ENCODE results near the gene FNDC3A. TPM values are rescaled to one million over a fixed set of nuclear protein-coding genes. Genes with fewer than 3 reads are reported as not detected.
A peak's percentile ranks its signal among the peaks of the same experiment; 100 is the strongest.
"Not testable (repeated sequence)": the region's sequence is repeated elsewhere in the genome, so short reads cannot be mapped to it uniquely, and the experiment has no call there.

The FNDC3A gene
- total RNA-seq, 2 donors from 2014 or later, result 42.8 to 49.2 TPM

DNA sequence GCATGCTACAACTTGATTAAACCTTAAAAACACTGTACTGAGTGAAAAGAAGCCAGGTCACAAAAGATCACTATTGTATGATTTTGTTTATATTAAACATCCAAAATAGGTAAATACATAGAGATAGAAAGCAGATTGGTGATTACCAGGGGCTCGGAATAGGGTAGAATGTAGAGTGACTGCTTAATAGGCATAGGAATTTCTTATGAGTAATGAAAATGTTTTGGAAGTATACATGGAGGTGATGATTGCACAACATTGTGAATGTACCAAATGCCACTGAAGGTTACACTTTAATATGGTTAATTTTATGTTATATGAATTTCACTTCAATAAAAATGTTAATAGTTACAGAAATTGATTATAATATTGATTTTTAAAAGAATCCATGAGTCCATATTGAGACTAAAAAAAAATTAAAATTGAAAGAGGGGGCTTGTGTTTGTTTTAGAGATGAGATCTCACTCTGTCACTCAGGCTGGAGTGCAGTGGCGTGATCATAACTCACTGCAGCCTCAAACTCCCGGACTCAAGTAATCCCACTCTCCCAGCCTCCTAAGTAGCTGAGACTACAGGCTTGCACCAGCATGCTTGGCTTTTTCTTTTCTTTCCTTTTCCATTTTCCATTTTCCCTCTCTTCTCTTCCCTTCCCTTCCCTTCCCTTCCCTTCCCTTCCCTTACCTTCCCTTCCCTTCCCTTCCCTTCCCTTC is 85.1 kb downstream of the FNDC3A start:
- DNase-seq (no peak), ATAC-seq (no peak)
- peaks cover 7% of the 10 kb centered on the region for H3K36me3 Mint-ChIP-seq (ENCODE audit: low read depth)
- no peak overlapping the region for H3K27ac Mint-ChIP-seq
- H3K4me1 Mint-ChIP-seq, result peaks cover 10% of the 10 kb centered on the region
- H3K27me3 Mint-ChIP-seq, result no peaks in the 10 kb centered on the region
- no peak overlapping the region for H3K4me3 Mint-ChIP-seq
- H3K9me3 ChIP-seq (ENCODE audit: control insufficient read depth, low read length, poor library complexity, severe bottlenecking), result no peaks in the 10 kb centered on the region

DNA sequence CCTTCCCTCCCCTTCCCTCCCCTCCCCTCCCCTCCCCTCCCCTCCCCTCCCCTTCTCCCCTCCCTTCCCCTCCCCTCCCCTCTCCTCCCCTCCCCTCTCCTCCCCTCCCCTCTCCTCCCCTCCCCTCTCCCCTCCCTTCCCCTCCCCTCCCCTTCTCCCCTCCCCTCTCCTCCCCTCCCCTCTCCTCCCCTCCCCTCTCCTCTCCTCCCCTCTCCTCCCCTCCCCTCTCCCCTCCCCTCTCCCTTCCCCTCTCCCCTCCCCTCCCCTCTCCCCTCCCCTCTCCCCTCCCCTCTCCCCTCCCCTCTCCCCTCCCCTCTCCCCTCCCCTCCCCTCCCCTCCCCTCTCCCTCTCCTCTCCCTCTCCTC is 85.7 kb downstream of the FNDC3A start:
- not testable (repeated sequence) for H3K36me3 Mint-ChIP-seq (ENCODE audit: low read depth); ATAC-seq; H3K9me3 ChIP-seq (ENCODE audit: control insufficient read depth, low read length, poor library complexity, severe bottlenecking); H3K27me3 Mint-ChIP-seq; H3K4me3 Mint-ChIP-seq; DNase-seq; H3K27ac Mint-ChIP-seq; H3K4me1 Mint-ChIP-seq

DNA sequence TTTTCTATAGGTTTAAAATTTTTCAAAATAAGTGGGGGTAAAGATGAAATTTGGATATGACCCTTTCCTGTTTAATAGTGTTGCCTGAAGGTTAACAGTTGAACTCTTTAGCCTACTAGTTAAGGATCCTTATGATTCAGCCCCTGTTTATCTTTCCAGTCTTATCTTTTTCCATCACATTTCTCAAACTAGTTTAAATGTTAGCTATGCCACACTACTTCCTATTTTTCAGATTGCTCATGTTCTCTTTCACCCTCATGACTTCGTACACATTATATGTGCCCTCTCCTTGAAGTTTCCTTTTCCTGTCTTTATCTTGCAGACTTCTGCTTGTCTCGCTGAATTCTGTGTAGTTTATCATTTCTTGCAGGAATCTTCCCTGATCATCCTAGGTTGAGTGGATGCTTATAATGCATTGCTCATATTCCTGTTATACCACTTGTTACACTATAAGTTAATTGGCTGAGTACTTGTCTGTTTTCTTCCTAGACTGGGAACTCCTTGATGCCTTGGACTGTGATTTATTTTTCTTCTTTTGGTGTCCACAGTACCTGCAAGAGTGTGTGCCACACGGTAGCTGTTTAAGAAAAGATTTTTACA is 86.7 kb downstream of the FNDC3A start:
- DNase-seq, result no peak
- Mint-ChIP-seq H3K36me3 (ENCODE audit: low read depth) (peaks cover 4% of the 10 kb centered on the region), H3K4me3 (no peak overlapping the region), H3K4me1 (peaks cover 10% of the 10 kb centered on the region), H3K27ac (peak overlapping the region; percentile 29), H3K27me3 (no peaks in the 10 kb centered on the region)
- no peak for ATAC-seq
- H3K9me3 ChIP-seq (ENCODE audit: control insufficient read depth, low read length, poor library complexity, severe bottlenecking), result no peaks in the 10 kb centered on the region

- Mint-ChIP-seq H3K36me3 (ENCODE audit: low read depth) (peaks cover 4% of the 10 kb centered on the region), H3K27me3 (no peaks in the 10 kb centered on the region), H3K27ac (peak overlapping the region; percentile 29), H3K4me3 (no peak overlapping the region), H3K4me1 (peaks cover 10% of the 10 kb centered on the region)
- DNase-seq (no peak), ATAC-seq (no peak)
- no peaks in the 10 kb centered on the region for H3K9me3 ChIP-seq (ENCODE audit: control insufficient read depth, low read length, poor library complexity, severe bottlenecking)
Measured at GRCh38 chr13:49063011-49063410, 87.3 kb downstream of the FNDC3A start.

DNA sequence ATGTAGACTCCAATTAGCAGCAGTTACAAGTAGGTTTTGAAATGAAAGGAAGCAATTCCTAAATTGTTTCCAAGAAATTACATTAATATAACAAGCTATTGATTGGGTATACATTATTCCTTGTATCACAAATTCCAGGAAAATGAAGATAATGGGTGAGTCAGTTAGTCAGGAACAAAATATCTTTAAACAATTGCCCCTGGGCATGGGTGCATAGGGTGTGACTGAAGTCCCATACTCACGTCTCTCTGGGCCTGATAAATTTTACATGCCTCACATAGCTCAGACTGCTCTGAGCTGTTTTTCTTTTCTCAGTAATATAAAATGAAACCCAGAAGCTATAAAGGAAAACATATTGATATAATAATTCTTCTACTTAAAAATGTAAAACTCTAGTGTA is 87.8 kb downstream of the FNDC3A start:
- H3K27ac Mint-ChIP-seq, result no peak overlapping the region
- no peak for ATAC-seq
- no peak for DNase-seq
- peaks cover 10% of the 10 kb centered on the region for H3K4me1 Mint-ChIP-seq
- no peaks in the 10 kb centered on the region for H3K27me3 Mint-ChIP-seq
- no peak overlapping the region for H3K4me3 Mint-ChIP-seq
- peaks cover 4% of the 10 kb centered on the region for H3K36me3 Mint-ChIP-seq (ENCODE audit: low read depth)
- no peaks in the 10 kb centered on the region for H3K9me3 ChIP-seq (ENCODE audit: control insufficient read depth, low read length, poor library complexity, severe bottlenecking)

GRCh38 chr13:49064476-49064875 is 88.8 kb downstream of the FNDC3A start:
- H3K27me3 Mint-ChIP-seq, result no peaks in the 10 kb centered on the region
- DNase-seq (no peak), ATAC-seq (no peak)
- H3K9me3 ChIP-seq (ENCODE audit: control insufficient read depth, low read length, poor library complexity, severe bottlenecking), result no peaks in the 10 kb centered on the region
- peaks cover 10% of the 10 kb centered on the region for H3K4me1 Mint-ChIP-seq
- H3K4me3 Mint-ChIP-seq, result no peak overlapping the region
- peaks cover 7% of the 10 kb centered on the region for H3K36me3 Mint-ChIP-seq (ENCODE audit: low read depth)
- no peak overlapping the region for H3K27ac Mint-ChIP-seq

DNA sequence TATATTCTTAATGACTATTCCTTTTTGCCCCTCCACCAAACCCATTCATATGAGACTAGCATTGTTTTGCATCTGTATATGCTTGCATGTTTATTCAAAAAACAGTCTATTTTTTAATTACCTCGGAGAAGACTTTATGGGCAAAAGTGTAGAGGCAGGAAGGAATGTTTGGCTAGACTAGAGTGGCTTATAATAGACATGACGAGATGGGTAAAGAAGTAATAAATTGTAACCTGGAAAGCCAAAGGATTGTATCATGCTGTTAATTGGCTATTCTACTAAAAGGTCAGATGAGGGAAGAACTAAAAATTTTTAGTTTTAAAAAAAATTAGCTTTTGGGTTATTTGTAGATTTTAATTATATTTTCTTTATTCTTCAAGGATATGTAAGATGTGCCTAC is 91.1 kb downstream of the FNDC3A start:
- H3K27me3 Mint-ChIP-seq, result no peaks in the 10 kb centered on the region
- no peaks in the 10 kb centered on the region for H3K9me3 ChIP-seq (ENCODE audit: control insufficient read depth, low read length, poor library complexity, severe bottlenecking)
- ATAC-seq (no peak), DNase-seq (no peak)
- peaks cover 13% of the 10 kb centered on the region for H3K36me3 Mint-ChIP-seq (ENCODE audit: low read depth)
- no peak overlapping the region for H3K27ac Mint-ChIP-seq
- H3K4me3 Mint-ChIP-seq, result no peak overlapping the region
- peaks cover 13% of the 10 kb centered on the region for H3K4me1 Mint-ChIP-seq

- not testable (repeated sequence) for H3K27me3 Mint-ChIP-seq; DNase-seq; H3K27ac Mint-ChIP-seq; H3K9me3 ChIP-seq (ENCODE audit: control insufficient read depth, low read length, poor library complexity, severe bottlenecking); ATAC-seq; H3K4me3 Mint-ChIP-seq
- H3K4me1 Mint-ChIP-seq, result peaks cover 15% of the 10 kb centered on the region
- H3K36me3 Mint-ChIP-seq (ENCODE audit: low read depth), result peaks cover 10% of the 10 kb centered on the region
Measured at GRCh38 chr13:49068498-49068897, 92.8 kb downstream of the FNDC3A start.

DNA sequence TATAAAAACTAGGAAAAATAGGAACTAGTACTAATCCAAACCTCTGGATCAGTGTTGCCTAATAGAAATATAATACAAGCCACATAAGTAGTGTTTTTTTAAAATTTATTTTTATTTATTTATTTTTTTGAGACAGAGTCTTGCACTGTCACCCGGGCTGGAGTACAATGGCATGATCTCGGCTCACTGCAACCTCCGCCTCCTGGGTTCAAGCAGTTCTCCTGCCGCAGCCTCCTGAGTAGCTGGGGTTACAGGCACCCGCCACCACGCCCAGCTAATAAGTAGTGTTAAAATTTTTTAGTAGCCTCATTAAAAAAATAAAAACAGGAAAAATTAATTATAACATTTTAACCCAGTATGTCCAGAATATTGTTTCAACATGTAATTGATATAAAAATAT is 94.3 kb downstream of the FNDC3A start:
- H3K4me3 Mint-ChIP-seq; DNase-seq; H3K27me3 Mint-ChIP-seq; H3K36me3 Mint-ChIP-seq (ENCODE audit: low read depth); ATAC-seq; H3K27ac Mint-ChIP-seq; H3K9me3 ChIP-seq (ENCODE audit: control insufficient read depth, low read length, poor library complexity, severe bottlenecking): not testable (repeated sequence)
- H3K4me1 Mint-ChIP-seq, result peaks cover 15% of the 10 kb centered on the region

- ATAC-seq (no peak), DNase-seq (no peak)
- Mint-ChIP-seq H3K4me1 (peaks cover 15% of the 10 kb centered on the region), H3K36me3 (ENCODE audit: low read depth) (peaks cover 12% of the 10 kb centered on the region), H3K27me3 (no peaks in the 10 kb centered on the region), H3K4me3 (no peak overlapping the region), H3K27ac (no peak overlapping the region)
- no peaks in the 10 kb centered on the region for H3K9me3 ChIP-seq (ENCODE audit: control insufficient read depth, low read length, poor library complexity, severe bottlenecking)
Measured at GRCh38 chr13:49071341-49071937, 95.7 kb downstream of the FNDC3A start.

DNA sequence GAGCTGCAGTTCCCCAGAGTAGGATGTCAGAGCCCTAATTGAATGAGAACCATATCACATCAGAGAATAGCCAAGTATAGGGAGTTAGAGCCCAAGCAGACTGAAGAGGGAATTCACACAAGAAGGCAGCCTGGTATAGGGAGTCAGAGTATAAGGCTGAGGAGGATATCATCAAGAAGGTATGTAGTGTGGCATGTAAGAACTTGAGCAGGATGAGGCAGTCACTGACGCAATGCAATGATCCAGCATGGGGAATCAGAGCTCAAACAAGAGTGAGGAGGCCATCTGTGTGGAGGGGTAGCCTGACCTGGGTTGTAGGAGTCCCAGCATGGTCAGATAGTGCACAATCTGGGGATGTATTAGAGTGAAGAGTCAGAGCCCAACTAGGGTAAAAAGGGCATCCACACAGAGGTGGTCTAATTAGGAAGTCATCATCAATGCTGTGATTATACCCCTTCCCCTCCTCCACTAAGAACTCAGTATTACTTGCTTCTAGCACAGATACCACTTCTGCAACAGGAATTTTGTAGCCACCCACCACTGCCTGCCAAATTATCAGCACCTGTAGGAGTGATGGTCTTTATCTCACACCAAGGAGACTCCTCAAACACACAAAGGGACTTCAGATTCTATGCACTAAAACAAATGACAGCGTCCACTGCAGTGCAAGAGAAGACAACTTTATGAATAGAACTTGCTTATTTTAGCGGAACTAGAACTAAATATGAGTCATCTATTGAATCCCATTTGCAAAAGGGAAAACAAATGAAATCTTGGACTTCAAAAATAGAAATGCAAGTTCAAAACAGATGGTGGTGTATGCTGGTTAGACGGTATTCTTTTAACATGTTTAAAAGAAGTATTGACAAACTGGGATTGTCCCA is 107.2 kb downstream of the FNDC3A start:
- H3K4me1 Mint-ChIP-seq, result peaks cover 22% of the 10 kb centered on the region
- no peaks in the 10 kb centered on the region for H3K9me3 ChIP-seq (ENCODE audit: control insufficient read depth, low read length, poor library complexity, severe bottlenecking)
- ATAC-seq (no peak), DNase-seq (no peak)
- no peak overlapping the region for H3K27ac Mint-ChIP-seq
- no peaks in the 10 kb centered on the region for H3K27me3 Mint-ChIP-seq
- peaks cover 8% of the 10 kb centered on the region for H3K36me3 Mint-ChIP-seq (ENCODE audit: low read depth)
- no peak overlapping the region for H3K4me3 Mint-ChIP-seq

- H3K27ac Mint-ChIP-seq, result no peak overlapping the region
- no peak overlapping the region for H3K4me3 Mint-ChIP-seq
- H3K4me1 Mint-ChIP-seq, result peaks cover 17% of the 10 kb centered on the region
- no peaks in the 10 kb centered on the region for H3K27me3 Mint-ChIP-seq
- no peaks in the 10 kb centered on the region for H3K9me3 ChIP-seq (ENCODE audit: control insufficient read depth, low read length, poor library complexity, severe bottlenecking)
- peaks cover 4% of the 10 kb centered on the region for H3K36me3 Mint-ChIP-seq (ENCODE audit: low read depth)
- DNase-seq, result no peak
- no peak for ATAC-seq
Measured at GRCh38 chr13:49084961-49085360, 109.2 kb downstream of the FNDC3A start.

DNA sequence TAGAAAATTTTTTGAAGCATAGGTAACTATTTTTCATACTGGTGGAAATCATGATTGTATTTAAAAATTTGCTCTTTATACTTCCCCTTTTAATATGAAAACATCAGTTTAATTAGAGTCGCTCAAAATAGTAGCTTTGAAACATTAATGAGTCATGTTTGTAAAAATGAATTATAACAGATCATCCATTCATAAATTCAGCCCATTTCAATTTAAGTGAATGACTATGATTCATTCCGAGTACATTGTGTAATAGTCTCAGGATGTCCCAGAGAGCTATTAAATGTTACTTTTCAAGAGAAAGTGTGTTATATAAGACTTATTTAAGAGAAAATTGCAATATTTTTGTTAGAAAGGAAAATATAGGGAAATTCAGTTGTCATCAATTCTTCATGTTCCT is 111.0 kb downstream of the FNDC3A start:
- DNase-seq (no peak), ATAC-seq (no peak)
- H3K9me3 ChIP-seq (ENCODE audit: control insufficient read depth, low read length, poor library complexity, severe bottlenecking), result no peaks in the 10 kb centered on the region
- Mint-ChIP-seq H3K27me3 (no peaks in the 10 kb centered on the region), H3K36me3 (ENCODE audit: low read depth) (no peaks in the 10 kb centered on the region), H3K4me3 (no peak overlapping the region), H3K27ac (no peak overlapping the region), H3K4me1 (peaks cover 13% of the 10 kb centered on the region)

Measured in T-helper 17 cell (primary cell).